Right ventricle myocardium superior (tissue), 1 donor: ENCODE results near the gene GPR142. TPM values are rescaled to one million over a fixed set of nuclear protein-coding genes. Genes with fewer than 3 reads are reported as not detected.
"Not testable (repeated sequence)": the region's sequence is repeated elsewhere in the genome, so short reads cannot be mapped to it uniquely, and the experiment has no call there.

Experiments
- ATAC-seq: fragments of 200-7000 bp; cut with Tn5 transposase; one replicate; pipeline ENCODE4 v1.9.1; 2020; ENCODE audit warnings: mild to moderate bottlenecking; ENCODE audit not compliant: poor library complexity
- DNase-seq: peaks from one replicate; pipeline ENCODE4 v3.0.0-alpha.2; 2020
- intact Hi-C: fragments of 100-400 bp; cut with DNase I; formaldehyde crosslinking; loops from one replicate; pipeline ENCODE4 v1.11.2; 2022
- total RNA-seq: library from RNA; stranded (reverse); fragmentation: NEBNext Ultra II Directional; extraction: Animal tissue kit (Norgen Biotek cat#: 25700); gene quantifications from one replicate; pipeline ENCODE4 v1.2.1, GENCODE V29; 2021
- donor health status: DM: no; HTN: yes; CAD: no; lungs with severe emphysema.

Gene GPR142
- total RNA-seq, 1 donor from 2014 or later: not detected

GRCh38 chr17:74386386-74386785, 19.1 kb downstream of the GPR142 start:
- ATAC-seq (peak; percentile 72), DNase-seq (peak; percentile 55)
- intact Hi-C loops: no loop called here

GRCh38 chr17:74387365-74388218, 20.3 kb downstream of the GPR142 start:
- intact Hi-C loops: no loop called here
- peak; percentile 26 for DNase-seq

GRCh38 chr17:74389084-74389753, 21.9 kb downstream of the GPR142 start:
- intact Hi-C loops: no loop called here
- DNase-seq (peak; percentile 22), ATAC-seq (no peak)

More at GRCh38 chr17:74387365-74388218, 20.3 kb downstream of the GPR142 start:
- no peak for ATAC-seq

GRCh38 chr17:74389937-74390679, 22.8 kb downstream of the GPR142 start:
- DNase-seq (no peak), ATAC-seq (no peak)
- intact Hi-C loops: no loop called here

GRCh38 chr17:74390680-74391653, 23.7 kb downstream of the GPR142 start:
- peak; percentile 31 for DNase-seq
- ATAC-seq: no peak
- intact Hi-C loops: no loop called here

GRCh38 chr17:74391771-74392170, 24.5 kb downstream of the GPR142 start:
- DNase-seq (peak; percentile 27), ATAC-seq (no peak)
- intact Hi-C loops: no loop called here

GRCh38 chr17:74392848-74393247, 25.5 kb downstream of the GPR142 start:
- intact Hi-C loops: no loop called here
- ATAC-seq: no peak
- peak; percentile 3 for DNase-seq

- intact Hi-C loops: no loop called here
- ATAC-seq: no peak
- DNase-seq: peak; percentile 33
Observed at GRCh38 chr17:74393346-74393942, 26.1 kb downstream of the GPR142 start.

GRCh38 chr17:74394275-74394950, 27.1 kb downstream of the GPR142 start:
- intact Hi-C loops: no loop called here
- ATAC-seq (no peak), DNase-seq (peak; percentile 17)

GRCh38 chr17:74394977-74395376, 27.7 kb downstream of the GPR142 start:
- DNase-seq (peak; percentile 8), ATAC-seq (peak; percentile 18)
- intact Hi-C loops: no loop called here

- no peak for ATAC-seq
- DNase-seq: no peak
- intact Hi-C loops: no loop called here
Observed at GRCh38 chr17:74396567-74396966, 29.3 kb downstream of the GPR142 start.

- no peak for ATAC-seq
- intact Hi-C loops: no loop called here
Observed at GRCh38 chr17:74402048-74402447, 34.7 kb downstream of the GPR142 start.

GRCh38 chr17:74403512-74404137, 36.3 kb downstream of the GPR142 start:
- ATAC-seq: no peak
- no peak for DNase-seq
- intact Hi-C loops: no loop called here

More at GRCh38 chr17:74402048-74402447, 34.7 kb downstream of the GPR142 start:
- no peak for DNase-seq

GRCh38 chr17:74404218-74404617, 36.9 kb downstream of the GPR142 start:
- DNase-seq: no peak
- ATAC-seq: no peak
- intact Hi-C loops: no loop called here

GRCh38 chr17:74404789-74405188, 37.5 kb downstream of the GPR142 start:
- DNase-seq (no peak), ATAC-seq (no peak)
- intact Hi-C loops: no loop called here

GRCh38 chr17:74405311-74405710, 38.0 kb downstream of the GPR142 start:
- intact Hi-C loops, ATAC-seq, DNase-seq: not testable (repeated sequence)

- peak; percentile 1 for DNase-seq
- intact Hi-C loops: no loop called here
- no peak for ATAC-seq
Observed at GRCh38 chr17:74407384-74407783, 40.1 kb downstream of the GPR142 start.
